GM10847 (cell line): Measurements from ENCODE around the gene MYO15A.

Experiments used
- POLR2A ChIP-seq: IDR thresholded peaks from 2 replicates; pipeline ENCODE4 v1.6.1; 2011; ENCODE audit not compliant: insufficient read length; ENCODE audit errors: extremely low read depth

MYO15A gene

DNA sequence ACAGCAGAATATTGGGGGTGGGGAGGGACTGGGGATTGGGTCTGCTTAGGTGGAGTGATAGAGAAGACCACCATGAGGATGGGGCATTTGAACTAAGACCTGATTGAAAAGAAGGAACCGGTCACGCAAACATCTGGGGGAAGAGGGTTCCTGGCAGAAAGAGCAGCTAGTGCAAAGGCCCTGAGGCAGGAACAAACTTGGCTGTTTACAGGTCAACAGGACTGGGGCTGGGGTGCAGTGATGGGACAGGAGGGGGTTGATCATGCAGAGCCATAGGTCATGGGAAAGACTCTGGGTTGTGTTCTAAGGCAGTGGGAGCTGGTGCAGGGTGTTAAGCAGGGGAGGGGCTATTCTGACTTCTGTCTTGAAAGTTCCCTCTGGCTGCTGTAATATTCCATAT, 18.9 kb upstream of the MYO15A start:
- TF ChIP-seq POLR2A, result no peak

DNA sequence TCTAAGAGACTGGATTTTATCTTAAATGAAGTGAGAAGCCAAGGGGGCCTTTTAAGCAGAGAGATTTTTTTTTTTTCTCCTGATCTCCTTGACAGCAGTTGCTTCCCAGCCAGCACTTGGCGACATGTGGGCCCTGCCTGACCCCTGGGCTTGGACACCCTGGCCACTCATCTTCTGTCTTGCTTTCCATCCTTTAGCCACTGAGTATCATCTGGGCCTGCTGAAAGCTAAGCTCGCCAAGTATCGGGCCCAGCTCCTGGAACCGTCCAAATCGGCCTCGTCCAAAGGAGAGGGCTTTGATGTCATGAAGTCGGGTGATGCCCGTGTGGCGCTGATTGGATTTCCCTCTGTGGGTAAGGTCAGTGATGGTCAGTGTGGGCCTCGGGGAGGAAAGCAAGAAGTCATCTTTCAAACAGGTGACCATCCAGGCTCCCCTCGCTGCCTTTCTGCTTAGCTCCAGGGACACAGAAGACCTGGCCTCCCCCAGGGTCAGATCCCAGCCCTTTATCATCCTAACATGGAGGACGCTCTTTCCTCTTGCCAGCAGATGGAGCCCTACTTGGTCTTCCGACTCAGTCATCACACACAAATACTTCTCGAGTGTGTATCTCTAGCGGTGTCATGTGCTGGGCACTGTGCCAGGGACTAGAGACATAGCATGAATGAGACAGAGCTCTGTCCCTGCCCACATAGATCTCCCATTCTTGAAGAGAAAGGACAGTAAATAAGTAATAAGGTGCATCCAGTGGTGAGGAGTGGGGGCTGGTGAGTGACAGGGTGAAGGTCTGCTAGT, 14.7 kb upstream of the MYO15A start:
- no peak for TF ChIP-seq POLR2A

DNA sequence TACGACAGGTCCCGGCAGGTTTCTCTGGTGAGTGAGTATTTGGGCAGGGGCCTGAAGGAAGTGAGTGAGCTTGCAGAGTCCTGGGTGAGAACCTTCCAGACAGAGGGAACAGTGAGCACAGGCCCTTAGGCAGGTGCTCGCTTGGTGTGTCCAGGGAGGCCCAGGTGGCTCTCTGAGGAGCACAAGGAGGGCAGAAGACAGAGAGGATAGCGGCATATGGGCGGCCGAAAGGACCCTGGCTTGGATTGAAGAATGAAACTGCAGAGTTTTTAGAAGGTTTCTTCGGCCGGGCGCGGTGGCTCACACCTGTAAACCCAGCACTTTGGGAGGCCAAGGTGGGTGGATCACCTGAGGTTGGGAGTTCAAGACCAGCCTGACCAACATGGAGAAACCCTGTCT, 14.1 kb upstream of the MYO15A start:
- TF ChIP-seq POLR2A, result no peak

DNA sequence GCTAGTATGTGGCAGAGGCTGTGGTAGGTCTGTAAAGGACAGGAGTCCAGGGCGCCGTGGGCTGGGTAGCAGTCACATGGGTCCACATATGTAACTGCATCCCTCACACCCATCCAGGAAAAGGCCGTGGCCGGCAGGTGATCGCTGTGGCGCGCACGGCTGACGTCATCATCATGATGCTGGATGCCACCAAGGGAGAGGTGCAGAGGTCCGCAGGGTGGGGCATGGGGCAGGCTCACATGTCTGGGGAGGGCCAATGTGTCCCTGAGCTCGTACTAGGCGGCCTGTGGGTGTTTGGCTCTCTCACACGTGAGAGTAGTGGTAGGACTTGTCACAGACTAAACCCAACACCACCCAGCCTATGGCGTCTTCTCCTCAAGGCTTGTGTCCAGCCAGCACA, 9.0 kb upstream of the MYO15A start:
- no peak for TF ChIP-seq POLR2A

DNA sequence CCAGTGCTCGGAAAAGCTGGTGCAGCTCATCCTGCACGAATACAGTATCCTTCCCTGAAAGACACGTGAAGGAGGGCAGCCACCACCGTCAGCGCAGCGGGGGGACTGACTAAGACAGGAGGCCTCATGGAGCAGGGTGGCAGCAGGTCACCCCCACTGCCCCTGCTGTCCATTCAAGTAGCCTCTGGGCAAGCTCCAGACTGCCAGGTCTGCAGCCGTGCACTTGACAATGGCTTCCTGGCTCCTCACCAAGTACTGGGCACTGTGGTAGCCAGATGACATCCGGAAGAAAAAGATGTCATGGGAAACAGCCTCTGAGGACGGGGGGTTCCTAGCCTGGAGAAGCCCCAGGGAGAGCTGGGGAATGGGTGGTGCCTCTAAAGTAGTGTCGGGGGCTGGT, 7.9 kb upstream of the MYO15A start:
- TF ChIP-seq POLR2A, result no peak

DNA sequence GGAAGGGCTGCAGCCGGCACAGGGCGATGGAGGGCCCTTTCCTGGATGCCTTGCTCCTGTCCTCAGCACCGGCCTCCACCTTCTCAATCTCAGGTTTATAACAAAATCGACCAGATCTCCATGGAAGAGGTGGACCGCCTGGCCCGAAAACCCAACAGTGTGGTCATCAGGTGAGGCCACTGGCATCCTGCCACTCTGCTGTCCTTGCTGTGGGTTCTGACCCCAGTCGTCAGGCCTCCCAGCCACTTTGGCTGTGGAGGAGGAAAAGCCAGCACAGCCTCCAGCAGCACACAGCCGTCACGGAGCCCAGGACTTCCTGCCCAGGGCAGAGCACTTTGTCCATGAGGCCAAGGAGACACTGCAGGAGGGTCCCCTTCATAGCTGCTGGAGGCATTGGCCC, 6.7 kb upstream of the MYO15A start:
- no peak for TF ChIP-seq POLR2A

DNA sequence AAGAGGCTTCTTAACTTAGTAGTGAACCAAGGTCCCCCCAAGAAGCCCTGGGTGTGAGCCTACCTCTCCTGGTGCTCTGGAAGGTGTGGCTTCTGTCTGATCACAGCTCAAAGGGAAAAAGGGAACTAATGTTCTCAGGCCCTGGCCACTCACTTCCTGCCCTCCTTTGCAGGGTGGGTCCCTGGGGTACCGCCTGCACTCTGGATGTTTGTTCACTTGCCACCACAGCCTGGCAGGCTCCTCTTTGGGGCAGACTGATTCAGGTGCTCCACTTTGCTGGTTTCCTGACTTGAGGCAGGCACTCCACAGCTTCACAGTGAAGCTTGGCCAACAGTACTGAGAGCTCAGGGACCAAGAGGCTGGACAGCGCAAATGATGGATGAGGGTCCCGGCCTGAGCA, 5.9 kb upstream of the MYO15A start:
- no peak for TF ChIP-seq POLR2A

DNA sequence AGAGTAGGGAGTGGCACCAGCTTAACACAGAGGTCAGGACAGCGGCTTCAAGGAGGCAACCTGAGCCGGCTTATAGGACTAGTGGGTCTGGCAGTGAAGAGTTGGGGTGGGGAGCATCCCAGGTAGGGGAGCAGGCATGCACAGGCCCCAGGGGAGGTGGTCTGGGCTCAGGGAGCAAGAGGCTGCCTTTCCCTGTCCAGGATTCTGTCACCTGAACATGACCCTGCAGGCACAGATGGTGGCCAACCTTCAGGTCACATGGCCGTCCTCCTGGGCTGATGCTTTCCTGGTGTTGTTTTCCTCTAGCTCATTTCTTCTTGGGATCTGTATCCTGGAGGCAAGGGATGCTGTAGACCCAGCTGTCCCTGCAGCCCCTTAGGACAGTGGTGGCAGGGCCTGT, 3.5 kb upstream of the MYO15A start:
- TF ChIP-seq POLR2A, result no peak

DNA sequence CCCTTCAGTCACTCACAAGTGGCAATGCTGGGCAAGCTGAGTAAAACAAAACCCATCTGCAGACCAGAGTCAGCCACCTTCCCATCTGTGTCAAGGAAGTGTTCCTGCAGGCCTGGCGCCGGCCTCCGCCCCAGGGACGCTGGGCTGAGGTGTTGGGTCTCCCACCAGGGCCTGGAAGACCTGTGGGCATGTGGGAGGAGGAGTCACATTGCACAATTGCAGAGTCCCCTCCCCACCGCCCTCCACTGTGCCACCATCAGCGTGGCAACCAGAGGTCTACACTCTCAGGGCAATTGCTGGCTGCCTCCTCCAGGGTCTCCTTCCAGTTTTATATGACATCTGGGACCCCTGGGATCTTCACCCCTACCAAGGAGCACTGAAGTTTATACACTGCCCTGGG, 3.0 kb upstream of the MYO15A start:
- no peak for TF ChIP-seq POLR2A

DNA sequence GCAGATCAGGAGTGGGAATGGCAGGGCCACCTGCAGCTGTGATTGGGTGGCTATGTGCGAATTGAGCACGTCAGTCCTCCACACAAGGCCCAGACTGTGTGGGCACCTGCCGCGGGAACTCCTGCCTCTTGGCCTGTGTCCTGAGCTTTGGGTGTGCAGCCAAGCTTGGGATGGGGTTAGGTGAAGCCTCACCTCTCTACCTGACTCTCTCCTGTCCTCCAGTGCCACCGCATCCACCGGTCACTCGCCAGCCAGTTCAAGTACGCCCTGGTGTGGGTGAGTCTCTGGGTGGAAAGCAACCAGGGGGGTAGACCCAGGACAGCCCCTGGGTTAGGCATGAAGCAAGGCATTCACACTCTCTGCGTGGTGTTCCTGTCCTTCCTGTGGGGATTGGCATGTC, 2.3 kb upstream of the MYO15A start:
- no peak for TF ChIP-seq POLR2A

DNA sequence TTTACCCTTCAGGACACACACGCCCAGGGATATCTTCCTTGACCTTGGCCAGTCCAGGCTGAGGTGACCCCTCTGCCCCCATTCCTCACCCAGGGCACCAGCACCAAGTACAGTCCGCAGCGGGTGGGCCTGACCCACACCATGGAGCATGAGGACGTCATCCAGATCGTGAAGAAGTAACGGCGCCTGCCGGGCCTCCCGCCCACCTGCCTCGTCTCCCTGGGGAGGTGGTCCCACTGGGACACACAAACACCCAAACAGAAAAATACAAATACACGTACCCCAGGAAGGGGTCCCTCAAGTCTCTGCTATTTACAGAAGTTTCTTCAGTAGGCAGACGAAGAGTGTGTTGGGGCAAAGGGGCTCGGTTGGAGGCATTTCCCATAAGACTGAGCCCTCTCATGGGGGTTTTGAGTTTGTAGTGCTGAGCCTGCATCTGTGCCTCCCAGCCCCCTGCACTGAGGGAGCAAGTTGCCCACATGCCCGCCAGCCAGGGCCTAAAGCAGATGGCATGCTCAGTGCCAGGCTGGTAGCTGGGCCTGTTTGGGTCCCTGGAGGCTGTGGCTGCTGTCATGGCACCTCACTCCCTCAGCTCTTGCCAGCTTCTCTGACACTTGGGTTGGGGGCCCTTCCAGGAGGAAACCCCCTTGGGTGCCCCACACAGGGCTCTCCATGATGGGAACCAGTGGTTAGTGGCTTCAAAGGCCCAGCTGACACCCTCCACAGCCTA, 1.3 kb upstream of the MYO15A start:
- no peak for TF ChIP-seq POLR2A

DNA sequence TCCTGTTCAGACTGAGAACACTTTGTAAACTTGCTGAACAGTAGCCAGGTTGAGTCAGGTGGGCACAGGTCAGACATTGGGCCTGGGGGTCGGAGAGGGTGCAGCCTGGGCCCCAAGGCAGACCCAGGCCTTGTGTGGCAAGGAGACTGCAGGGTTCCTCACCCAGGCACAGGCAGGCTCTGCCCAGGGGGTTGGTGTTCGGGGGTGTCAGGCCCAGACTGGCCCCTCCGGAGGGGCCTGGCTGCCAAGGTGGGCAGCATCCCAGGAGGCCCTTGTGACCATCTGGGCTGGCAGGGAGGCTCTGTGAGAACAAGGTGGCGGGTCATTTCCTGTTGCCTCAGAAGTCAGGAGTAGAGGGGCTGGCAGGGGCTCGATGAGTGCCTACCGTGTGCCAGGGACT, 585 bp upstream of the MYO15A start:
- no peak for TF ChIP-seq POLR2A

DNA sequence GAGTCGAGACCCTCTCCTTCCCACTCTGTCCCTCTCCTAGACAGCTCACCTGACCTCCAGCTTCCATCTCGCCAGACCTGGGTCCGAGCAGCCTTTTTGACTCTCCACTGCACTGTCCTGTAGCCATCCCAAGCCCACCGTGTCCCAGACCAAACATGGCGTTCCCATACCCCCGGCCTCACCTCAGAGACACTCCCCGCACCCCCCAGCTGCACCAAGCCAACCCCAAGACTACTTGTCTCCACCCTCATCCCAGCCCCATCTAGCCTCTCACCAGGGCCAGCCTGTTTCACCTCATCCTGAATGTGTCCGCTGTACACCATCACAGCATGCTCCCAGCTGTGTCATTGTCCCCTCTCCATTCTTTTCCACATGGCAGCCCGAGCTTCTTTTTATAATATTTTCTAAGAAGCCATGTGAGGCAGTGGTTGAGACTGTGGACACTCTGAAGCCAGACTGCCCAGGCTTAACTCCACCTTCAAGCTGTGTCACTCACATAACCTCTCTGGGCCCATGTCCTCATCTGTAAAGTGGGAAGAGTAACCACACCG, 1.5 kb downstream of the MYO15A start:
- no peak for TF ChIP-seq POLR2A

DNA sequence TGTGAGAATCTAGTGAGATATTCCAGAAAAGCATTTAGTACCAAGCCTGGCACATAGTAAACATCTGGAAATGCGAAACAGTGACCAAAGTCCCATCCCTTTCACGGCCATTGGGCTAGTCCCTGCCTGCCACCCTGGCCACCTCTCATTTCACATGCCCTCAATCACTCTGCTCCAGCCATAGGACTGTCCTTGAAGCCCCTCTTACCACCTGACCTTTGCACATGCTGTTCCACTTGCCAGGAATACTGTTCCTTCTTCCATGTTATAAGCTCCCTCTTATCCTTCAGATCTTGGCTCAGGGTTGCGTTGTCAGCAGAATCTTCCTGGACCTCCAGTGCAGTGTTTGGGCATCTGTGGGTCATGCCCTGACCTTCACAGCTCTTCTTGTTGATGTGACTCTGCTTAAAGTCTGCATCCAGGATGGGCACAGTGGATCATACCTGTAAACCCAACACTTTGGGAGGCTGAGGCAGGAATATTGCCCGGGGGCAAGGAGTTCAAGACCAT, 2.1 kb downstream of the MYO15A start:
- no peak for TF ChIP-seq POLR2A

DNA sequence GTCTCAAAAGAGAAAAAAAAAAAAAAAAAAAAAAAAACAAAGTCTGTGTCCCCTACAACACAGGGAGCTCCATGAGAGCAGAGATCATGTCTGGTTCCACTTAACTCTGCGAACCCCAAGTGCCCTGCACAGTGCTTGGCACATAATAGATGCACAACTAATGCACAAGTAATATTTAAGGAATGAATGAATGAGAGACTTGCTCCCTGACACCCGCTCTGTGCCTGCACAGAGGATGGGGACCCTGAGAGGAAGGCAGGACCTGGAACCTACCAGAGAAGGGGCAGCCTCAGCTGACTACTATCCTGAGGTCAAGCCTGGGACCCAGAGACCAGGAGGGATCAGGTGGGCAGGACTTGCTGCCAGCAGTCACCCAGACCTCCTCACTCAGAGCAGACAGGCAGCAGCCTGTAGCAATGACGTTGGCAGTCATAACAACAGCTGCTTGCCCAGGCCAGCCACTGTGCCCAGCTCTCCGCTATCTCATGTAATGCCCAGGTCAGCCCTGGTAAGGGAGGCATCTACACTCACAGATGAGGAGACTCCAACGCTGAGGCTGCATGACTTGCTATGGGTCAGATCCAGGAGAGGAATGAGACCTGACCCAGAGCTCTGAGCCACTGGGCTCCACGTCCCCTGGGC, 2.9 kb downstream of the MYO15A start:
- TF ChIP-seq POLR2A, result no peak

DNA sequence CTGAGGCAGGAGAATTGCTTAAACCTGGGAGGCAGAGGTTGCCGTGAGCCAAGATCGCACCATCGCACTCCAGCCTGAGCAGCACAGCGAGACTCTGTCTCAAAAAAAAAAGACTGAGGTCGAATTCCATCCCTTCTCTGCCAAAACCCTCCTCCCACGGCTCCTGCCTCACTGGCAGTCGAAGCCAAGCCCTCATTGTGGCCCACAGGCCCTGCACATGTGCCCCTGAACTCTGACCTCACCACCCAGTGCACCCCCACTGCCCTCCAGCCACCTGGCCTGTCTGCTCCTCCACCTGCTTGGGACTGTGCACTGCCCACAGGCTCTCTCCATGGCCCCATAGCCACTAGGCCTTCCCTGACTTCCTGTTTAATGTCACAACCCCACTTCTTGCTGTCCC, 7.0 kb downstream of the MYO15A start:
- TF ChIP-seq POLR2A, result no peak
